GM12891 (cell line): ENCODE results near the gene TBL1X.

ENCODE experiments used
- DNase-seq: peaks from one replicate; pipeline ENCODE4 v3.0.0; 2011; ENCODE audit warnings: low spot score; ENCODE audit not compliant: insufficient read length
- FAIRE-seq: peaks from 2 replicates; lab custom pipeline; 2011; peaks lifted over from hg19 to GRCh38; lab: Jason Lieb, UNC
- PAX5 ChIP-seq: IDR thresholded peaks from 2 replicates; pipeline ENCODE4 v1.6.1; 2011; ENCODE audit warnings: low read length, moderate library complexity, mild to moderate bottlenecking; ENCODE audit not compliant: insufficient read depth, severe bottlenecking
- POLR2A ChIP-seq: IDR thresholded peaks from 2 replicates; pipeline ENCODE4 v1.6.1; 2011; ENCODE audit warnings: low read depth, low read length, control low read depth
- POLR2AphosphoS5 ChIP-seq: IDR thresholded peaks from 2 replicates; pipeline ENCODE4 v1.6.1; 2011; ENCODE audit warnings: low read depth, low read length, control low read depth
- POU2F2 ChIP-seq: IDR thresholded peaks from 2 replicates; pipeline ENCODE4 v1.6.1; 2011; ENCODE audit warnings: low read depth, mild to moderate bottlenecking, control low read depth, low read length, moderate library complexity
- SPI1 ChIP-seq: IDR thresholded peaks from 2 replicates; pipeline ENCODE4 v1.6.1; 2011; ENCODE audit warnings: low read depth, low read length, control low read depth
- TAF1 ChIP-seq: IDR thresholded peaks from 2 replicates; pipeline ENCODE4 v1.6.1; 2011; ENCODE audit warnings: low read depth, low read length, control low read depth

The TBL1X gene

GRCh38 chrX:9493936-9494335, 29.1 kb downstream of the TBL1X start:
- TF ChIP-seq POU2F2 = no peak
- no peak for TF ChIP-seq PAX5
- no peak for TF ChIP-seq POLR2A
- TF ChIP-seq POLR2AphosphoS5 = no peak
- no peak for TF ChIP-seq TAF1
- TF ChIP-seq SPI1 = no peak
- FAIRE-seq (no peak), DNase-seq (no peak)

DNA sequence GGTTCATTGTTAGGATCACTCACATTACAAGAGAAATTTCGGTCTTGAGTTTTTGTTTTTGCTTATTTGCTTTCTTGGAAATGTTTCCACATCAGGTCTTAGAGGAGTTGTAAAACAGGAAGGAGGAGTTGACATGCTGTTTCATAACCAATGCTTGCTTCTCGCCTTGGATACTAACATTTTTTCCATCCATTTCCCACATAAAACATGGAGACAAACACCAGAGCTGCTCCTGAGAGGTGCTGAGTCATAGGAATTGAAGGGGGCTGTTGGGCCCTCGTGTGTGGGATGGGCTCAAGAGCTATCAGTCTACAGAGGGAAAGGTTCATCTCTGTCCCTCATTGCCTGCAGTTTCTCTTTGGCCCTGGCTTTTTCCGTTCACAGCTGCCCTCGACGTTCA, 29.9 kb downstream of the TBL1X start:
- TF ChIP-seq SPI1 = no peak
- TF ChIP-seq TAF1 = no peak
- no peak for TF ChIP-seq POLR2AphosphoS5
- TF ChIP-seq POLR2A = no peak
- no peak for TF ChIP-seq PAX5
- no peak for TF ChIP-seq POU2F2
- FAIRE-seq = no peak
- no peak for DNase-seq

DNA sequence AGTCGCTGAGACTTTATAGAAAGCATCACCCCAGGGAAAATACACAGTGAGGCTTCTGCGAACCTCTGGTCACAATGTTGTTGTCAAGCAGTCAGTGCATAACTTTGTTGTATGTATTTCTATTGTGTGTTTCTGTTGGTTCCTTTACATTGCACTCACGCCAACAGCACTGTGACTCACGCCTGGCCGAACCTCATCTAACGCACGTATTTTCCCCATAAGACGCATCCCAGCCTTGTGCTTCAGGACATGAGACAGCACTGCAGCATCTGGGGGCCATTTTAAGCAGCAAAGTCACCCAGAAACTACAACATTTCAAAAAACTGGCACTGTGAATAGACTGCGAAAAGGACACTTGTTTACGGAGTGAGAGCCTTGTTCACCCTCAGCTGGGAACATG, 30.6 kb downstream of the TBL1X start:
- no peak for FAIRE-seq
- DNase-seq = no peak
- TF ChIP-seq POU2F2 (no peak), SPI1 (no peak), POLR2AphosphoS5 (no peak), PAX5 (no peak), TAF1 (no peak), POLR2A (no peak)

GRCh38 chrX:9498236-9498635, 33.4 kb downstream of the TBL1X start:
- no peak for TF ChIP-seq POLR2A
- no peak for TF ChIP-seq PAX5
- no peak for TF ChIP-seq SPI1
- TF ChIP-seq TAF1 = no peak
- no peak for TF ChIP-seq POLR2AphosphoS5
- no peak for TF ChIP-seq POU2F2
- no peak for FAIRE-seq

GRCh38 chrX:9500584-9500983, 35.7 kb downstream of the TBL1X start:
- FAIRE-seq = no peak
- DNase-seq = no peak
- TF ChIP-seq SPI1 (no peak), POLR2A (no peak), POLR2AphosphoS5 (no peak), TAF1 (no peak), PAX5 (no peak), POU2F2 (no peak)

More at GRCh38 chrX:9498236-9498635, 33.4 kb downstream of the TBL1X start:
- DNase-seq = no peak

DNA sequence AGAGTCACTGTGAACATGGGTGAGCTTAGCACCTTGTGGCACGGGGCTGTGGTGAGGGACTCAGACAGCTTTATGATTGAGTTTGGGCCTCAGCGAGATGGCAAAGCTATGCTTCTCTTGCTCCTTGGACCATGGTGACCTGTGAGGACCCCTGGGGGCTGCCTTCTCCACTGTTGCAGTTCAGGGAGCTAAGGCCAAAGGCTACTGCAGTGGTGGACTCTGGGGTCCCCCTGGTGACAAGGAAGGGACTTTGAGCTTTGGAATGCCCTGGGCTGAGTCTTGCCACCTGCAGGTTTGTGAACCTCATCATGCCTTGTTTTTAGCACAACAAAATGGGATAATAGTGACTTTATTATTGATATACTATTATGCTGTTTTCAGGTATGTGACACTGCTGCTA, 36.5 kb downstream of the TBL1X start:
- FAIRE-seq (no peak), DNase-seq (no peak)
- TF ChIP-seq PAX5 (no peak), POLR2A (no peak), TAF1 (no peak), POLR2AphosphoS5 (no peak), POU2F2 (no peak)

DNA sequence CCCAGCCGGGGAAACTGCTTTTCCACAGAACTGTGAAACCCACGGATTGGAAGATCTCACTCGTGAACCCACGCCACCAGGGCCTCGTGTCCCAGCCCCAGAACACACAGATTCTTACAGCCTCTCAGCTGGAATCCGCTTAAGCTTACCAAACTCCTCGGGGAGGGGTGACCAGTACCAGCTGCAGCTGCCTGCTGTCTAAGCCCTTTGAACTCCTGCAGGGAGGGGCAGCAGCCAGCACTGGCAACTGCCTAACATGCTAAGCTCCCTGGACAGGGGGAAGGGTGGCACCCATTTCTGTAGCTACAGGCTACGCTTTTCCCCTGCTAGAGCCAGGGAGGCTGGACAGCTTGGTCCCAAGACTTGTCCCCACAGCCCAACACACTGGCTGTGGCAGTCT, 38.4 kb downstream of the TBL1X start:
- DNase-seq (no peak), FAIRE-seq (no peak)
- TF ChIP-seq TAF1 = no peak

- TF ChIP-seq POU2F2 (no peak), TAF1 (no peak), SPI1 (no peak), POLR2A (no peak)
- FAIRE-seq = no peak
- DNase-seq = no peak
Measured at GRCh38 chrX:9510366-9510765, 45.5 kb downstream of the TBL1X start.

DNA sequence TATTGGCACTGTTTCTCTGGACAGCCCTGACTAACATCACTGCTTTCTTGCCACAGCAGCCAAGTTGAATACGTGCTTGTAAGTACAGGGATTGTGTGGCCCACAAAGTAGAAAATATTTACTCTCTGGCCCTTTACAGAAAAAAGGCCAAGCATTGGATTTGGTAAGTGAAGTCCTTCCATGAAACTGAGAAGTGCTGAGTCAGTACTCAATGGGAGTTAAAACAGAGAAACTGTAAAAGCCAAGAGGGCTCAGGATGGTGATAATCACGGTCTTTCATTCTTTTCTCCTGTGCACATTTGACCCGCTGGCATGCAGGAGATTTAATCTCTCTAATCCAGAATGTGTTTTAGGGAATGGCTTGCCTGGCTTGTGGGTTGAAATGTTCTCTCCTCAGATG, 46.1 kb downstream of the TBL1X start:
- TF ChIP-seq POLR2AphosphoS5 (no peak), SPI1 (no peak), PAX5 (no peak), POLR2A (no peak), POU2F2 (no peak), TAF1 (no peak)
- no peak for FAIRE-seq

DNA sequence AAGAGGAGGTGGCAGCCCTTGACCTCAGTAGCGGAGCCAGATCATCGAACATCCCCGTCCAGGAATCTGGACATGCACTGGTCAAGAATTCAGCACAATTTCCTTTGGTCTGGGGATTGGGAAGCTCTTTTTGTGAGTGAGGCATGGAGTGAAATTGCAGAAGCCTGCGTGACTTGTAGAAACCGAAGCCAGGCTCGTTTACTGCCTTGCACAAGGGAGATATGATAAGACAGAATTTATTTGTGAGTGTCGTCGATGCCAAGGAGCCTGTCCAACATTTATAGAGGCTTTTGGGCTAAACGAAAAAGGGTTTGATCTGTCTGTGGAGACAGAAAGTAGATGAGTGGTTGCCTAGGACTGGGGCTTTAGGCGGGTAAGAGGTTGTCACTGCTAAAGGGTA, 50.6 kb downstream of the TBL1X start:
- TF ChIP-seq POU2F2 (no peak), POLR2AphosphoS5 (no peak), PAX5 (no peak)
- DNase-seq (no peak), FAIRE-seq (no peak)

More for the DNA sequence above, 46.1 kb downstream of the TBL1X start:
- no peak for DNase-seq
